Bronchial epithelial cell (primary cell): ENCODE results near the gene TBX3. TPM values are rescaled to one million over a fixed set of nuclear protein-coding genes. Genes with fewer than 3 reads are reported as not detected.
A peak's percentile ranks its signal among the peaks of the same experiment; 100 is the strongest.

Experiments
- DNase-seq: peaks from one replicate; pipeline ENCODE4 v3.0.0-alpha.2; 2010; ENCODE audit warnings: low read depth
- FAIRE-seq: peaks from 2 replicates; lab custom pipeline; 2011; peaks lifted over from hg19 to GRCh38; lab: Jason Lieb, UNC
- H3K27me3 ChIP-seq: 2 replicates; pipeline ENCODE4 v1.5.1; 2011; ENCODE audit warnings: low read length; ENCODE audit not compliant: control insufficient read depth, insufficient read depth
- H3K36me3 ChIP-seq: 2 replicates; pipeline ENCODE4 v1.5.1; 2011; ENCODE audit warnings: low read length; ENCODE audit not compliant: control insufficient read depth, insufficient read depth
- H3K4me3 ChIP-seq: 2 replicates; pipeline ENCODE4 v1.5.1; 2011; ENCODE audit warnings: mild to moderate bottlenecking, low read depth, low read length, control low read depth
- CTCF ChIP-seq: IDR thresholded peaks from 2 replicates; pipeline ENCODE4 v1.5.1; 2011; ENCODE audit warnings: mild to moderate bottlenecking, moderate library complexity, low read length, control low read depth, inconsistent platforms; ENCODE audit not compliant: insufficient read depth, severe bottlenecking
- total RNA-seq: library from RNA; depleted of rRNA; stranded (reverse); fragments of >200 nt; gene quantifications from 2 replicates; pipeline ENCODE4 v1.2.1, GENCODE V29; 2014

The TBX3 gene
- total RNA-seq, 1 donor from 2014 or later: 1.3 TPM

GRCh38 chr12:114673901-114674250 lies 10.1 kb downstream of the TBX3 start:
- no peak overlapping the region for H3K4me3 ChIP-seq
- DNase-seq (no peak), FAIRE-seq (no peak)
- TF ChIP-seq CTCF: no peak
- peaks cover 20% of the 10 kb centered on the region for H3K27me3 ChIP-seq
- no peaks in the 10 kb centered on the region for H3K36me3 ChIP-seq

GRCh38 chr12:114673169-114673833 lies 10.7 kb downstream of the TBX3 start:
- Histone ChIP-seq H3K4me3 (no peak overlapping the region), H3K36me3 (no peaks in the 10 kb centered on the region), H3K27me3 (peaks cover 22% of the 10 kb centered on the region)
- FAIRE-seq (peak; percentile 36), DNase-seq (no peak)
- TF ChIP-seq CTCF: no peak

DNA sequence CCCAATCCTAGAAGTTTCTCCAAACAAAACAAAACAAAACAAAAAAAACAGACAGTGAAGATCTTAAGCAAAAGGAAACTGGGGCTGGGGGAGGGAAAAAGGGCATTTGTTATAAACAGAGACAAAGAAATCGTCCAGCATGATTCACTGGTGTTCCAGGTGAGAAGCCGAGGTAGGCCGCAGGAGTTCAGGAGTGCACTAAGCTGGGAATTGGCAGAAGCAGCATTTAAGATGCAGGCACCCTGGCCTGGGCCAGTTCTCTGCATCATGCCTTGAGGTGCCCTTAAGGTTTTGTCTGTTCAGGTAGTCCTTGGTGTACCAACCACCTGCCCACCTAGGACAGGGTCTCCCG lies 11.2 kb downstream of the TBX3 start:
- Histone ChIP-seq H3K27me3 (peaks cover 22% of the 10 kb centered on the region), H3K36me3 (no peaks in the 10 kb centered on the region), H3K4me3 (no peak overlapping the region)
- DNase-seq (no peak), FAIRE-seq (no peak)
- no peak for TF ChIP-seq CTCF

DNA sequence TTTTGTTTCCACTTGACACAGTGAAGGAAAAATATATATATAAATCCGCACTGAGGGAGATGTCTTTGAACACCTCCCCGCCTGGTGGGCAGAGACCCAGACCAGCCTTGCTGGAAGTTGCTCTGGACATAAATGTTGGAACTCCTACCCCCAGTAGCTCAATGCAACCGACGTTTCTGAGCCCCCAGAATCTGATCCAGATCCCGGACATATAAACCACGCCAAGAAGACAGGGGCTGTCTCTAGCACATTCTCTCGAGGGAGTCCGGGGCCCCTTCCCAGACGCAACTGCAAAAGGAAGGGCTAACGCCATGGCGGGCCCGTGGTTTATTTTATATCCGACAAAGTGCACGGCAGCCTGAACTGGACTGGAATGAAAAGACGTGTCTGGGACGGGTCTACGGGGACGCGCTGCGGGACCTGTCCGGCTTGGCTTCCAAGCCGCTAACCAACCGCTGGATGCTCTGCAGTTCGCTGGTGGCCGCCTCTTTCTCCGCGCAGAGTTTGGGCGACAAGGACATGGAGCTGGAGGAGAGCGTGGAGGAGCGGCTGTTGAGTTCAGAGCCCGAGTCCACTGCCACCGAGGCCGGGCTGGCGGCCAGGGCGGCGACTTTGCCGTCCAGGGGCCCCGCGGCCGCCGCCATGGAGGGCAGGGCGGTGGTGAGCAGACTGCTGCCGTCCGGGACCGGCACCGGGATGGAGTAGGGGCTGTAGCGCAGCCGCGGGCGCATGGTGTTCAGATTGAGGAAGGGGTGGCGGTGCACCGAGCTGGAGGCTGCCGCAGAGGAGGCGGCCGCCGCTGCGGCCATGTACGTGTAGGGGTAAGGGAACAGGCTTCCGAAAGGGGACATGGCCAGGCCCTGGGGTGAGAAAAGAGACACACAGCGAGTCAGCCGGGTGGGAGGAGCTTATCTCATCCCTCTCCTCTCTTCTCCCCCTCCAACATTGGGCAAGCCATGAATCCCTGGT lies 12.2 kb downstream of the TBX3 start:
- no peak for TF ChIP-seq CTCF
- H3K27me3 ChIP-seq: peaks cover 33% of the 10 kb centered on the region
- FAIRE-seq (no peak), DNase-seq (no peak)
- H3K4me3 ChIP-seq: no peak overlapping the region
- no peaks in the 10 kb centered on the region for H3K36me3 ChIP-seq

- no peak for DNase-seq
- TF ChIP-seq CTCF: no peak
- no peaks in the 10 kb centered on the region for H3K36me3 ChIP-seq
- no peak overlapping the region for H3K4me3 ChIP-seq
- H3K27me3 ChIP-seq: peaks cover 37% of the 10 kb centered on the region
- no peak for FAIRE-seq
These were observed 12.9 kb downstream of the TBX3 start for GRCh38 chr12:114671066-114671442.
